ENCODE data around the gene LRCOL1.

Gene LRCOL1

GRCh38 chr12:132587781-132588180 lies 22.6 kb downstream of the LRCOL1 start:
- no peaks in the 10 kb centered on the region for H3K4me1 Mint-ChIP-seq
- no peaks in the 10 kb centered on the region for H3K9me3 Mint-ChIP-seq
- H3K27ac Mint-ChIP-seq = no peak overlapping the region
- H3K27me3 Mint-ChIP-seq = peaks cover 6% of the 10 kb centered on the region
- no peak overlapping the region for H3K4me3 Mint-ChIP-seq
- DNase-seq (no peak), ATAC-seq (no peak)

GRCh38 chr12:132586929-132587328 lies 23.5 kb downstream of the LRCOL1 start:
- ATAC-seq (no peak), DNase-seq (no peak)
- H3K4me3 Mint-ChIP-seq = no peak overlapping the region
- H3K27me3 Mint-ChIP-seq = no peaks in the 10 kb centered on the region
- peak overlapping the region in 1 of 2 donors; percentile 54 for H3K27ac Mint-ChIP-seq
- no peaks in the 10 kb centered on the region for H3K9me3 Mint-ChIP-seq
- no peaks in the 10 kb centered on the region for H3K4me1 Mint-ChIP-seq

- no peak for DNase-seq
- Mint-ChIP-seq H3K4me3 (no peak overlapping the region), H3K4me1 (no peaks in the 10 kb centered on the region), H3K27ac (peak overlapping the region in 1 of 2 donors; percentile 71), H3K9me3 (no peaks in the 10 kb centered on the region), H3K27me3 (no peaks in the 10 kb centered on the region)
- no peak for ATAC-seq
Observed at GRCh38 chr12:132585177-132585576, 25.2 kb downstream of the LRCOL1 start.

- H3K4me1 Mint-ChIP-seq = no peaks in the 10 kb centered on the region
- ATAC-seq (no peak), DNase-seq (no peak)
- no peaks in the 10 kb centered on the region for H3K9me3 Mint-ChIP-seq
- no peak overlapping the region for H3K27ac Mint-ChIP-seq
- no peak overlapping the region for H3K4me3 Mint-ChIP-seq
- no peaks in the 10 kb centered on the region for H3K27me3 Mint-ChIP-seq
Observed at GRCh38 chr12:132584429-132584828, 26.0 kb downstream of the LRCOL1 start.

GRCh38 chr12:132583736-132584135 lies 26.6 kb downstream of the LRCOL1 start:
- H3K4me3 Mint-ChIP-seq = no peak overlapping the region
- DNase-seq (no peak), ATAC-seq (no peak)
- H3K27me3 Mint-ChIP-seq = no peaks in the 10 kb centered on the region
- no peaks in the 10 kb centered on the region for H3K9me3 Mint-ChIP-seq
- H3K4me1 Mint-ChIP-seq = no peaks in the 10 kb centered on the region
- no peak overlapping the region for H3K27ac Mint-ChIP-seq

- H3K4me1 Mint-ChIP-seq = no peaks in the 10 kb centered on the region
- H3K27me3 Mint-ChIP-seq = no peaks in the 10 kb centered on the region
- H3K9me3 Mint-ChIP-seq = no peaks in the 10 kb centered on the region
- H3K4me3 Mint-ChIP-seq = no peak overlapping the region
- DNase-seq (no peak), ATAC-seq (peak; percentile 64)
- no peak overlapping the region for H3K27ac Mint-ChIP-seq
Observed at GRCh38 chr12:132583411-132583710, 27.0 kb downstream of the LRCOL1 start.

GRCh38 chr12:132582582-132583410 lies 27.6 kb downstream of the LRCOL1 start:
- Mint-ChIP-seq H3K27me3 (no peaks in the 10 kb centered on the region), H3K27ac (no peak overlapping the region), H3K9me3 (no peaks in the 10 kb centered on the region), H3K4me3 (no peak overlapping the region), H3K4me1 (no peaks in the 10 kb centered on the region)
- ATAC-seq = peak; percentile 33
- DNase-seq = no peak

- Mint-ChIP-seq H3K4me1 (no peaks in the 10 kb centered on the region), H3K27me3 (no peaks in the 10 kb centered on the region), H3K9me3 (no peaks in the 10 kb centered on the region), H3K4me3 (no peak overlapping the region), H3K27ac (peak overlapping the region in 1 of 2 donors; percentile 27)
- ATAC-seq (no peak), DNase-seq (no peak)
Observed at GRCh38 chr12:132582058-132582420, 28.3 kb downstream of the LRCOL1 start.

GRCh38 chr12:132581348-132582057 lies 28.9 kb downstream of the LRCOL1 start:
- H3K4me1 Mint-ChIP-seq = no peaks in the 10 kb centered on the region
- H3K27ac Mint-ChIP-seq = peak overlapping the region in 1 of 2 donors; percentile 27
- no peak for ATAC-seq
- H3K9me3 Mint-ChIP-seq = no peaks in the 10 kb centered on the region
- DNase-seq = no peak
- H3K27me3 Mint-ChIP-seq = no peaks in the 10 kb centered on the region
- no peak overlapping the region for H3K4me3 Mint-ChIP-seq

GRCh38 chr12:132580701-132581292 lies 29.6 kb downstream of the LRCOL1 start:
- Mint-ChIP-seq H3K9me3 (no peaks in the 10 kb centered on the region), H3K4me1 (no peaks in the 10 kb centered on the region), H3K4me3 (no peak overlapping the region), H3K27ac (peak overlapping the region in 1 of 2 donors; percentile 74), H3K27me3 (no peaks in the 10 kb centered on the region)
- ATAC-seq = no peak
- no peak for DNase-seq

- no peak overlapping the region for H3K27ac Mint-ChIP-seq
- H3K27me3 Mint-ChIP-seq = no peaks in the 10 kb centered on the region
- H3K9me3 Mint-ChIP-seq = no peaks in the 10 kb centered on the region
- DNase-seq (no peak), ATAC-seq (no peak)
- H3K4me1 Mint-ChIP-seq = no peaks in the 10 kb centered on the region
- H3K4me3 Mint-ChIP-seq = no peak overlapping the region
Observed at GRCh38 chr12:132579744-132580143, 30.6 kb downstream of the LRCOL1 start.

- Mint-ChIP-seq H3K27ac (no peak overlapping the region), H3K9me3 (no peaks in the 10 kb centered on the region), H3K4me1 (no peaks in the 10 kb centered on the region), H3K27me3 (no peaks in the 10 kb centered on the region), H3K4me3 (no peak overlapping the region)
- DNase-seq = no peak
- ATAC-seq = no peak
Observed at GRCh38 chr12:132578826-132579225, 31.6 kb downstream of the LRCOL1 start.

GRCh38 chr12:132578118-132578517 lies 32.3 kb downstream of the LRCOL1 start:
- no peak overlapping the region for H3K4me3 Mint-ChIP-seq
- H3K27ac Mint-ChIP-seq = no peak overlapping the region
- no peaks in the 10 kb centered on the region for H3K4me1 Mint-ChIP-seq
- H3K9me3 Mint-ChIP-seq = no peaks in the 10 kb centered on the region
- ATAC-seq (no peak), DNase-seq (no peak)
- no peaks in the 10 kb centered on the region for H3K27me3 Mint-ChIP-seq

GRCh38 chr12:132577191-132577920 lies 33.0 kb downstream of the LRCOL1 start:
- DNase-seq (no peak), ATAC-seq (no peak)
- no peaks in the 10 kb centered on the region for H3K9me3 Mint-ChIP-seq
- H3K27me3 Mint-ChIP-seq = no peaks in the 10 kb centered on the region
- no peaks in the 10 kb centered on the region for H3K4me1 Mint-ChIP-seq
- H3K27ac Mint-ChIP-seq = no peak overlapping the region
- H3K4me3 Mint-ChIP-seq = no peak overlapping the region

GRCh38 chr12:132576701-132577100 lies 33.7 kb downstream of the LRCOL1 start:
- no peaks in the 10 kb centered on the region for H3K9me3 Mint-ChIP-seq
- H3K4me1 Mint-ChIP-seq = no peaks in the 10 kb centered on the region
- no peaks in the 10 kb centered on the region for H3K27me3 Mint-ChIP-seq
- no peak overlapping the region for H3K4me3 Mint-ChIP-seq
- ATAC-seq (no peak), DNase-seq (no peak)
- H3K27ac Mint-ChIP-seq = peak overlapping the region in 1 of 2 donors; percentile 91

- H3K27me3 Mint-ChIP-seq = no peaks in the 10 kb centered on the region
- DNase-seq (no peak), ATAC-seq (no peak)
- no peak overlapping the region for H3K27ac Mint-ChIP-seq
- H3K9me3 Mint-ChIP-seq = no peaks in the 10 kb centered on the region
- no peaks in the 10 kb centered on the region for H3K4me1 Mint-ChIP-seq
- no peak overlapping the region for H3K4me3 Mint-ChIP-seq
Observed at GRCh38 chr12:132575661-132576060, 34.7 kb downstream of the LRCOL1 start.
